HG03139 (cell line): ENCODE results near the gene ZNF436.

Experiments used
- ATAC-seq: cut with Tn5 transposase; IDR thresholded peaks from one replicate; pipeline ENCODE4 v1.9.1; 2021; ENCODE audit not compliant: unreplicated experiment

The ZNF436 gene

GRCh38 chr1:23369335-23370013 lies at the start of gene ZNF436:
ZNF436 (minus strand) TSS chr1:23369836; CDS start chr1:23368005, 1,831 bp downstream.
- ATAC-seq = no peak

- ATAC-seq = no peak
These were observed 49.5 kb upstream of the ZNF436 start for GRCh38 chr1:23419180-23419579.

- ATAC-seq = no peak
These were observed 47.9 kb upstream of the ZNF436 start for GRCh38 chr1:23417570-23417969.

GRCh38 chr1:23416964-23417363 lies 47.3 kb upstream of the ZNF436 start:
- no peak for ATAC-seq

- ATAC-seq = no peak
These were observed 39.2 kb upstream of the ZNF436 start for GRCh38 chr1:23408797-23409290.

- no peak for ATAC-seq
These were observed 37.5 kb upstream of the ZNF436 start for GRCh38 chr1:23407016-23407630.

GRCh38 chr1:23405946-23406345 lies 36.3 kb upstream of the ZNF436 start:
- ATAC-seq = no peak

GRCh38 chr1:23403735-23404486 lies 34.3 kb upstream of the ZNF436 start:
- ATAC-seq = no peak

GRCh38 chr1:23403355-23403734 lies 33.7 kb upstream of the ZNF436 start:
- no peak for ATAC-seq

GRCh38 chr1:23403038-23403336 lies 33.4 kb upstream of the ZNF436 start:
- ATAC-seq = no peak

- no peak for ATAC-seq
These were observed 32.8 kb upstream of the ZNF436 start for GRCh38 chr1:23402286-23403037.

- ATAC-seq = no peak
These were observed 31.7 kb upstream of the ZNF436 start for GRCh38 chr1:23401313-23401712.

GRCh38 chr1:23400324-23401114 lies 30.9 kb upstream of the ZNF436 start:
- ATAC-seq = no peak

GRCh38 chr1:23399229-23399628 lies 29.6 kb upstream of the ZNF436 start:
- no peak for ATAC-seq

GRCh38 chr1:23397908-23398307 lies 28.3 kb upstream of the ZNF436 start:
- no peak for ATAC-seq

GRCh38 chr1:23396380-23396779 lies 26.7 kb upstream of the ZNF436 start:
- no peak for ATAC-seq

GRCh38 chr1:23395849-23396248 lies 26.2 kb upstream of the ZNF436 start:
- no peak for ATAC-seq

GRCh38 chr1:23395154-23395724 lies 25.6 kb upstream of the ZNF436 start:
- no peak for ATAC-seq

- no peak for ATAC-seq
These were observed 25.0 kb upstream of the ZNF436 start for GRCh38 chr1:23394684-23395083.

GRCh38 chr1:23394181-23394580 lies 24.5 kb upstream of the ZNF436 start:
- ATAC-seq = no peak
